HepG2 (cell line): ENCODE measurements around the gene BBC3. TPM values are rescaled to one million over a fixed set of nuclear protein-coding genes. Genes with fewer than 3 reads are reported as not detected.
A peak's percentile ranks its signal among the peaks of the same experiment; 100 is the strongest.

Experiments used
- AGO1 ChIP-seq: fragments of 200-400 bp; formaldehyde crosslinking; IDR thresholded peaks from 2 replicates; pipeline ENCODE4 v1.6.1; 2017; ENCODE audit warnings: mild to moderate bottlenecking, low read depth, low read length, moderate library complexity; ENCODE audit not compliant: poor library complexity, severe bottlenecking
- ATF7 ChIP-seq, 2 experiments: fragments of 450-650 bp in 1 of 2; sonication (generic) in 1 of 2; formaldehyde crosslinking in 1 of 2; IDR thresholded peaks; 2 replicates each; pipeline versions ENCODE4 v1.4.0 to v1.6.1; 2016 to 2020; ENCODE audit warnings: antibody characterized with exemption in 1 of 2, mild to moderate bottlenecking in 1 of 2, missing genetic modification reagents in 1 of 2
- CTCF ChIP-seq: sonication (generic); formaldehyde crosslinking; IDR thresholded peaks from 2 replicates; pipeline ENCODE4 v1.5.0; 2020; ENCODE audit warnings: mild to moderate bottlenecking, missing genetic modification reagents, moderate library complexity
- FOSL2 ChIP-seq: sonication (generic); formaldehyde crosslinking; IDR thresholded peaks from 2 replicates; pipeline ENCODE4 v1.4.0; 2020; ENCODE audit warnings: missing genetic modification reagents
- FOXM1 ChIP-seq: sonication (generic); formaldehyde crosslinking; IDR thresholded peaks from 2 replicates; pipeline ENCODE4 v1.5.0; 2020; ENCODE audit warnings: missing genetic modification reagents
- GABPA ChIP-seq, 2 experiments: IDR thresholded peaks; 2 replicates each; pipeline ENCODE4 v1.6.1; 2011 to 2016; ENCODE audit warnings: low read depth in 2 of 2, low read length in 1 of 2, missing biosample characterization in 1 of 2, missing genetic modification characterization in 1 of 2
- HOXA5 ChIP-seq: sonication (generic); formaldehyde crosslinking; IDR thresholded peaks from 2 replicates; pipeline ENCODE4 v1.4.0; 2020; ENCODE audit warnings: missing genetic modification reagents
- JARID2 ChIP-seq: sonication (generic); formaldehyde crosslinking; IDR thresholded peaks from 2 replicates; pipeline ENCODE4 v1.8.1; 2023; ENCODE audit warnings: missing genetic modification reagents, inconsistent platforms; ENCODE audit not compliant: insufficient replicate concordance
- MAFF ChIP-seq: IDR thresholded peaks from 2 replicates; pipeline ENCODE4 v1.6.1; 2011; ENCODE audit warnings: low read depth, low read length, improper control_type of control experiment
- RAD51 ChIP-seq: fragments of 450-650 bp; IDR thresholded peaks from 2 replicates; pipeline ENCODE4 v1.6.1; 2016; ENCODE audit warnings: borderline replicate concordance
- RCOR2 ChIP-seq: IDR thresholded peaks from 2 replicates; pipeline ENCODE4 v1.6.1; 2016; ENCODE audit warnings: missing biosample characterization, missing genetic modification reagents
- ZNF225 ChIP-seq: sonication (generic); formaldehyde crosslinking; IDR thresholded peaks from 2 replicates; pipeline ENCODE4 v1.4.0; 2020; ENCODE audit warnings: mild to moderate bottlenecking, missing genetic modification reagents
- ZNF281 ChIP-seq: sonication (generic); formaldehyde crosslinking; IDR thresholded peaks from 2 replicates; pipeline ENCODE4 v1.4.0; 2020; ENCODE audit warnings: missing genetic modification reagents, borderline replicate concordance
- ZNF460 ChIP-seq: sonication (generic); formaldehyde crosslinking; IDR thresholded peaks from 2 replicates; pipeline ENCODE4 v1.5.1; 2020; ENCODE audit warnings: missing genetic modification reagents, mild to moderate bottlenecking, borderline replicate concordance
- ZNF543 ChIP-seq: sonication (generic); formaldehyde crosslinking; IDR thresholded peaks from 2 replicates; pipeline ENCODE4 v1.4.0; 2020; ENCODE audit warnings: mild to moderate bottlenecking, missing genetic modification reagents
- ZNF558 ChIP-seq: sonication (generic); formaldehyde crosslinking; IDR thresholded peaks from 2 replicates; pipeline ENCODE4 v1.9.0; 2022; ENCODE audit warnings: mild to moderate bottlenecking, missing genetic modification reagents, borderline replicate concordance
- ZNF709 ChIP-seq: sonication (generic); formaldehyde crosslinking; IDR thresholded peaks from 2 replicates; pipeline ENCODE4 v1.5.0; 2020; ENCODE audit warnings: mild to moderate bottlenecking, missing genetic modification reagents
- polyA plus RNA-seq, 8 experiments: library from polyadenylated mRNA; depleted of rRNA in 3 of 8; stranded (reverse) in 7 of 8; unstranded in 1 of 8; fragments of >200 nt; fragmentation: Illumina TruSeq in 4 of 8; extraction: Trizol in 4 of 8; gene quantifications; 2 replicates each; pipeline versions ENCODE4 v1.2.1 to v1.2.3, GENCODE V29; 2011 to 2016; ENCODE audit warnings: low read depth in 4 of 8, missing spikeins in 1 of 8, mixed read lengths in 1 of 8; ENCODE audit not compliant: insufficient read depth in 1 of 8
- total RNA-seq, 5 experiments: library from RNA; depleted of rRNA; stranded (reverse); fragments of >200 nt; fragmentation: Illumina TruSeq; extraction: Trizol; gene quantifications; 2 replicates each; pipeline ENCODE4 v1.2.3, GENCODE V29; 2016; ENCODE audit warnings: low read depth in 1 of 5
- TF ChIP-seq, protein P1 (sequence below): sonication (generic); formaldehyde crosslinking; IDR thresholded peaks from 2 replicates; pipeline ENCODE4 v1.4.0; 2020; ENCODE audit warnings: missing genetic modification reagents, borderline replicate concordance
- TF ChIP-seq, protein P2 (sequence below): sonication (generic); formaldehyde crosslinking; IDR thresholded peaks from 2 replicates; pipeline ENCODE4 v1.5.1; 2020; ENCODE audit warnings: mild to moderate bottlenecking, missing genetic modification reagents, moderate library complexity

The BBC3 gene
- total and polyA plus RNA-seq, 2 of the 13 experiments (the other 11 are each of a cell fraction or from before 2014, with no cell fraction given), result 6.1 to 8.8 TPM

- 0 out of 2 replicates have a peak, but pooled peaks have one; percentile 7 for TF ChIP-seq FOSL2 (CRISPR knock-in tag)
- no peak for TF ChIP-seq RAD51
- TF ChIP-seq ZNF281 (CRISPR knock-in tag), result no peak
- peak; percentile 79 for TF ChIP-seq CTCF
- no peak for TF ChIP-seq ZNF225
- TF ChIP-seq ZNF709 (CRISPR knock-in tag), result no peak
- no peak for TF ChIP-seq ATF7 (IDR thresholded peaks at IDR 0.05)
- TF ChIP-seq ATF7 (CRISPR knock-in tag; IDR thresholded peaks at IDR 0.05), result no peak
- peak; percentile 33; the same call in 1 of the 2 replicates for TF ChIP-seq HOXA5 (CRISPR knock-in tag)
- no peak for TF ChIP-seq FOXM1
- no peak for TF ChIP-seq ZNF558 (CRISPR knock-in tag)
- TF ChIP-seq ZNF460, result 0 out of 2 replicates have a peak, but pooled peaks have one; percentile 14
- peak; percentile 84; the same call in 1 of the 2 replicates for TF ChIP-seq RCOR2 (CRISPR knock-in tag)
- TF ChIP-seq, protein P1, sequence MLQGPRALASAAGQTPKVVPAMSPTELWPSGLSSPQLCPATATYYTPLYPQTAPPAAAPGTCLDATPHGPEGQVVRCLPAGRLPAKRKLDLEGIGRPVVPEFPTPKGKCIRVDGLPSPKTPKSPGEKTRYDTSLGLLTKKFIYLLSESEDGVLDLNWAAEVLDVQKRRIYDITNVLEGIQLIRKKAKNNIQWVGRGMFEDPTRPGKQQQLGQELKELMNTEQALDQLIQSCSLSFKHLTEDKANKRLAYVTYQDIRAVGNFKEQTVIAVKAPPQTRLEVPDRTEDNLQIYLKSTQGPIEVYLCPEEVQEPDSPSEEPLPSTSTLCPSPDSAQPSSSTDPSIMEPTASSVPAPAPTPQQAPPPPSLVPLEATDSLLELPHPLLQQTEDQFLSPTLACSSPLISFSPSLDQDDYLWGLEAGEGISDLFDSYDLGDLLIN (CRISPR knock-in tag), result no peak
- TF ChIP-seq, protein P2, sequence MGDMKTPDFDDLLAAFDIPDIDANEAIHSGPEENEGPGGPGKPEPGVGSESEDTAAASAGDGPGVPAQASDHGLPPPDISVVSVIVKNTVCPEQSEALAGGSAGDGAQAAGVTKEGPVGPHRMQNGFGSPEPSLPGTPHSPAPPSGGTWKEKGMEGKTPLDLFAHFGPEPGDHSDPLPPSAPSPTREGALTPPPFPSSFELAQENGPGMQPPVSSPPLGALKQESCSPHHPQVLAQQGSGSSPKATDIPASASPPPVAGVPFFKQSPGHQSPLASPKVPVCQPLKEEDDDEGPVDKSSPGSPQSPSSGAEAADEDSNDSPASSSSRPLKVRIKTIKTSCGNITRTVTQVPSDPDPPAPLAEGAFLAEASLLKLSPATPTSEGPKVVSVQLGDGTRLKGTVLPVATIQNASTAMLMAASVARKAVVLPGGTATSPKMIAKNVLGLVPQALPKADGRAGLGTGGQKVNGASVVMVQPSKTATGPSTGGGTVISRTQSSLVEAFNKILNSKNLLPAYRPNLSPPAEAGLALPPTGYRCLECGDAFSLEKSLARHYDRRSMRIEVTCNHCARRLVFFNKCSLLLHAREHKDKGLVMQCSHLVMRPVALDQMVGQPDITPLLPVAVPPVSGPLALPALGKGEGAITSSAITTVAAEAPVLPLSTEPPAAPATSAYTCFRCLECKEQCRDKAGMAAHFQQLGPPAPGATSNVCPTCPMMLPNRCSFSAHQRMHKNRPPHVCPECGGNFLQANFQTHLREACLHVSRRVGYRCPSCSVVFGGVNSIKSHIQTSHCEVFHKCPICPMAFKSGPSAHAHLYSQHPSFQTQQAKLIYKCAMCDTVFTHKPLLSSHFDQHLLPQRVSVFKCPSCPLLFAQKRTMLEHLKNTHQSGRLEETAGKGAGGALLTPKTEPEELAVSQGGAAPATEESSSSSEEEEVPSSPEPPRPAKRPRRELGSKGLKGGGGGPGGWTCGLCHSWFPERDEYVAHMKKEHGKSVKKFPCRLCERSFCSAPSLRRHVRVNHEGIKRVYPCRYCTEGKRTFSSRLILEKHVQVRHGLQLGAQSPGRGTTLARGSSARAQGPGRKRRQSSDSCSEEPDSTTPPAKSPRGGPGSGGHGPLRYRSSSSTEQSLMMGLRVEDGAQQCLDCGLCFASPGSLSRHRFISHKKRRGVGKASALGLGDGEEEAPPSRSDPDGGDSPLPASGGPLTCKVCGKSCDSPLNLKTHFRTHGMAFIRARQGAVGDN, result no peak
- TF ChIP-seq AGO1, result no peak
- no peak for TF ChIP-seq JARID2 (CRISPR knock-in tag)
- no peak for TF ChIP-seq MAFF
- TF ChIP-seq ZNF543, result no peak
- TF ChIP-seq GABPA (IDR thresholded peaks at IDR 0.05; ENCODE audit: low read depth, low read length), result no peak
- TF ChIP-seq GABPA (CRISPR knock-in tag; IDR thresholded peaks at IDR 0.05; ENCODE audit: low read depth), result 0 out of 2 replicates have a peak, but pooled peaks have one; percentile 15
These were observed 16.4 kb upstream of the BBC3 start (continued) for GRCh38 chr19:47247308-47247990.
